Measurements from ENCODE around the gene HAUS5.

The HAUS5 gene

DNA sequence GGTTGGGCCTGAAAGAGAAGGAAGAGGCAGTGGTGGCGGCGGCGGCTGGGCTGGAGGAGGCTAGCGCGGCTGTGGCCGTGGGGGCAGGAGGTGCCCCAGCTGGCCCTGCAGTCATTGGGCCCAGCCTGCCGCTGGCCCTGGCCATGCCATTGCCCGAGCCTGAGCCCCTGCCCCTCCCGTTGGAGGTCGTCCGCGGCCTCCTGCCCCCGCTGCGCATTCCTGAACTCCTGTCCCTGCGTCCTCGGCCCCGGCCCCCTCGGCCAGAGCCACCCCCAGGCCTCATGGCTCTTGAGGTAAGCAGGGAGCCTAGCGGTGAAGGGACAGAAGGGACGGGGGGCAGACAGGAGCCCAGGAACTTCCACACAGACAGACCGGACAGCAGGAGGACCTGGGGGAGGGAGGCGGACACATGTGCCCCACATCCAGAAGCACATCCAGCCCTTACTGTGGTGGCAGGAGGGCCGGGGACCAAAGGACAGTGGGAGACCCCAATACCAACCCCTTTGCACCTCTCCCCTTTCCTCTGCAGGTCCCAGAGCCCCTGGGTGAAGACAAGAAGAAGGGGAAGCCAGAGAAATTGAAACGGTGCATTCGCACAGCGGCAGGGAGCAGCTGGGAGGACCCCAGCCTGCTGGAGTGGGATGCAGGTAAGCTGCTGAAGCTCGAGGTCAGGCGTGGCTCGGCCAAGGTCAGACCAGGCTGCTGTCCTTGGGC lies 21.3 kb downstream of the HAUS5 start:
- H4K20me1 ChIP-seq (ENCODE audit: insufficient read depth, low read length, poor library complexity, severe bottlenecking) = peaks cover 5% of the 10 kb centered on the region
- peaks cover 14% of the 10 kb centered on the region for H3K79me2 ChIP-seq (ENCODE audit: insufficient read depth, low read length)
- H3K27me3 ChIP-seq (ENCODE audit: insufficient read depth, low read length, poor library complexity, severe bottlenecking) = no peaks in the 10 kb centered on the region
- H3K36me3 ChIP-seq (ENCODE audit: insufficient read depth, low read length) = peaks cover 51% of the 10 kb centered on the region; the same call in 1 of the 2 replicates
- H3K9ac ChIP-seq (ENCODE audit: low read depth, low read length, poor library complexity, severe bottlenecking) = no peak overlapping the region
- no peak overlapping the region for H3K4me3 ChIP-seq (ENCODE audit: low read length, poor library complexity, severe bottlenecking)
- H3F3A ChIP-seq (ENCODE audit: low read depth) = no peaks in the 10 kb centered on the region
- H3K4me2 ChIP-seq (ENCODE audit: low read depth, low read length, poor library complexity, severe bottlenecking) = no peak overlapping the region
- H3K9me3 ChIP-seq (ENCODE audit: insufficient read depth, low read depth, low read length) = no peaks in the 10 kb centered on the region
- peaks cover 5% of the 10 kb centered on the region for H3K4me1 ChIP-seq (ENCODE audit: insufficient read depth, low read length, poor library complexity, severe bottlenecking)
- TF ChIP-seq, protein P1, sequence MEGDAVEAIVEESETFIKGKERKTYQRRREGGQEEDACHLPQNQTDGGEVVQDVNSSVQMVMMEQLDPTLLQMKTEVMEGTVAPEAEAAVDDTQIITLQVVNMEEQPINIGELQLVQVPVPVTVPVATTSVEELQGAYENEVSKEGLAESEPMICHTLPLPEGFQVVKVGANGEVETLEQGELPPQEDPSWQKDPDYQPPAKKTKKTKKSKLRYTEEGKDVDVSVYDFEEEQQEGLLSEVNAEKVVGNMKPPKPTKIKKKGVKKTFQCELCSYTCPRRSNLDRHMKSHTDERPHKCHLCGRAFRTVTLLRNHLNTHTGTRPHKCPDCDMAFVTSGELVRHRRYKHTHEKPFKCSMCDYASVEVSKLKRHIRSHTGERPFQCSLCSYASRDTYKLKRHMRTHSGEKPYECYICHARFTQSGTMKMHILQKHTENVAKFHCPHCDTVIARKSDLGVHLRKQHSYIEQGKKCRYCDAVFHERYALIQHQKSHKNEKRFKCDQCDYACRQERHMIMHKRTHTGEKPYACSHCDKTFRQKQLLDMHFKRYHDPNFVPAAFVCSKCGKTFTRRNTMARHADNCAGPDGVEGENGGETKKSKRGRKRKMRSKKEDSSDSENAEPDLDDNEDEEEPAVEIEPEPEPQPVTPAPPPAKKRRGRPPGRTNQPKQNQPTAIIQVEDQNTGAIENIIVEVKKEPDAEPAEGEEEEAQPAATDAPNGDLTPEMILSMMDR (conservative IDR thresholded peaks at IDR 0.05; ENCODE audit: low read length) = no peak
- no peak for TF ChIP-seq EZH2phosphoT487 (IDR thresholded peaks at IDR 0.05; ENCODE audit: borderline replicate concordance)
- no peak overlapping the region for H2AFZ ChIP-seq (ENCODE audit: low read length)
- H3K9me2 ChIP-seq (replicated peaks; ENCODE audit: low read depth, low read length) = no peaks in the 10 kb centered on the region

DNA sequence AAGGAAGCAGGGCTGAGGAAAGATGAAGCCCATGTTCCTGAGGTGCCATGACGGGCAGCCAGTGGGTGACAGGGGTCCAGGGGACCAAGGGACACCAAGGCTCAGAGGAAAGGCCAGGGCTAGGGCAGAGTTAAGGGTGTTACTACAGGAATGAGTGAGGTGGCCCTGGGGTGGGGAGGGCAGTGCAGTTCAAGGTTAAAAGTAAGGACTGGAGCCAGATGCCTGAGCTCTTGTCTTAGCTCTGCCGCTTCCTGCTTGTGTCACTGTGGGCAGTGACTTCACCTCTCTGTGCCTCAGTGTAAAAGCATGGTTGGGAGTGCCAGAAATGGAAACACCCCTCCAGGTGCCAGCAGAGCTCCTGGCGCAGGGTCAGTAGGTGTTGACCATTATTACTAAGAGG lies 24.1 kb downstream of the HAUS5 start:
- Histone ChIP-seq H3K9me2 (replicated peaks; ENCODE audit: low read depth, low read length) (no peaks in the 10 kb centered on the region), H3K9me3 (ENCODE audit: insufficient read depth, low read depth, low read length) (no peaks in the 10 kb centered on the region), H3K4me1 (ENCODE audit: insufficient read depth, low read length, poor library complexity, severe bottlenecking) (no peaks in the 10 kb centered on the region), H3K4me3 (ENCODE audit: low read length, poor library complexity, severe bottlenecking) (no peak overlapping the region), H3K27me3 (ENCODE audit: insufficient read depth, low read length, poor library complexity, severe bottlenecking) (no peaks in the 10 kb centered on the region), H3K36me3 (ENCODE audit: insufficient read depth, low read length) (peaks cover 47% of the 10 kb centered on the region; the same call in 1 of the 2 replicates), H3K9ac (ENCODE audit: low read depth, low read length, poor library complexity, severe bottlenecking) (no peak overlapping the region), H3K79me2 (ENCODE audit: insufficient read depth, low read length) (no peaks in the 10 kb centered on the region), H4K20me1 (ENCODE audit: insufficient read depth, low read length, poor library complexity, severe bottlenecking) (no peaks in the 10 kb centered on the region), H3F3A (ENCODE audit: low read depth) (no peaks in the 10 kb centered on the region), H3K4me2 (ENCODE audit: low read depth, low read length, poor library complexity, severe bottlenecking) (no peak overlapping the region), H2AFZ (ENCODE audit: low read length) (no peak overlapping the region)
- no peak for TF ChIP-seq EZH2phosphoT487 (IDR thresholded peaks at IDR 0.05; ENCODE audit: borderline replicate concordance)
- TF ChIP-seq, protein P1 (conservative IDR thresholded peaks at IDR 0.05; ENCODE audit: low read length) = no peak

DNA sequence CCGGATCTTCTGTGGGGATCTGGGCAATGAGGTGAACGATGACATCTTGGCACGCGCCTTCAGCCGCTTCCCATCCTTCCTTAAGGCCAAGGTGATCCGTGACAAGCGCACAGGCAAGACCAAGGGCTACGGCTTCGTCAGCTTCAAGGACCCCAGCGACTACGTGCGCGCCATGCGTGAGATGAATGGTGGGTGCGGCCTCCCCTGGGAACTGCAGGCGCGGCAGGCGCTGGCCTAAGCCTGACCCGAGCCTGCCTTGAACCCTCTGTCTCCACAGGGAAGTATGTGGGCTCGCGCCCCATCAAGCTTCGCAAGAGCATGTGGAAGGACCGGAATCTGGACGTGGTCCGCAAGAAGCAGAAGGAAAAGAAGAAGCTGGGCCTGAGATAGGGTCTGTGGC lies 24.6 kb downstream of the HAUS5 start:
- Histone ChIP-seq H3K36me3 (ENCODE audit: insufficient read depth, low read length) (peaks cover 42% of the 10 kb centered on the region; the same call in 1 of the 2 replicates), H3K4me3 (ENCODE audit: low read length, poor library complexity, severe bottlenecking) (no peak overlapping the region), H3K79me2 (ENCODE audit: insufficient read depth, low read length) (no peaks in the 10 kb centered on the region), H3F3A (ENCODE audit: low read depth) (no peaks in the 10 kb centered on the region), H3K9me2 (replicated peaks; ENCODE audit: low read depth, low read length) (no peaks in the 10 kb centered on the region), H3K9ac (ENCODE audit: low read depth, low read length, poor library complexity, severe bottlenecking) (no peak overlapping the region), H4K20me1 (ENCODE audit: insufficient read depth, low read length, poor library complexity, severe bottlenecking) (no peaks in the 10 kb centered on the region), H3K4me1 (ENCODE audit: insufficient read depth, low read length, poor library complexity, severe bottlenecking) (no peaks in the 10 kb centered on the region), H3K27me3 (ENCODE audit: insufficient read depth, low read length, poor library complexity, severe bottlenecking) (no peaks in the 10 kb centered on the region), H3K9me3 (ENCODE audit: insufficient read depth, low read depth, low read length) (no peaks in the 10 kb centered on the region), H3K4me2 (ENCODE audit: low read depth, low read length, poor library complexity, severe bottlenecking) (no peak overlapping the region), H2AFZ (ENCODE audit: low read length) (no peak overlapping the region)
- TF ChIP-seq, protein P1 (conservative IDR thresholded peaks at IDR 0.05; ENCODE audit: low read length) = no peak
- TF ChIP-seq EZH2phosphoT487 (IDR thresholded peaks at IDR 0.05; ENCODE audit: borderline replicate concordance) = no peak

All from Loucy (cell line).